ENCODE measurements around the gene BFSP2.

- TF ChIP-seq CTCF (IDR thresholded peaks at IDR 0.05) (no peak), POLR2AphosphoS5 (IDR thresholded peaks at IDR 0.05) (no peak), POLR2A (IDR thresholded peaks at IDR 0.05) (no peak)
These were observed 28.7 kb downstream of the BFSP2 start for GRCh38 chr3:133428552-133428951.
